HL-60 (cell line): ENCODE results near the gene PDK2.

Experiments
- DNase-seq, 2 experiments: peaks; one replicate each; pipeline ENCODE4 v3.0.0-alpha.2; 2010 to 2020; ENCODE audit warnings: low read depth in 1 of 2, low spot score in 1 of 2
- H3K27ac ChIP-seq: fragments of 250-450 bp; sonication (Bioruptor Pico); replicated peaks from 2 replicates; pipeline ENCODE4 v1.5.1; 2020; ENCODE audit warnings: mild to moderate bottlenecking, moderate library complexity
- H3K27me3 ChIP-seq: fragments of 250-450 bp; sonication (Bioruptor Pico); 2 replicates; pipeline ENCODE4 v1.5.1; 2021; ENCODE audit warnings: mild to moderate bottlenecking, moderate library complexity; ENCODE audit not compliant: insufficient read depth, poor library complexity, severe bottlenecking
- H3K4me3 ChIP-seq: replicated peaks from 2 replicates; pipeline ENCODE4 v1.5.1; 2011; ENCODE audit warnings: mild to moderate bottlenecking, control low read depth, low read length; ENCODE audit not compliant: insufficient read depth
- GABPA ChIP-seq: IDR thresholded peaks from 2 replicates; pipeline ENCODE4 v1.6.1; 2012; ENCODE audit warnings: low read depth
- POLR2AphosphoS5 ChIP-seq: IDR thresholded peaks from 2 replicates; pipeline ENCODE4 v1.6.1; 2012; ENCODE audit warnings: low read depth
- SPI1 ChIP-seq: IDR thresholded peaks from 2 replicates; pipeline ENCODE4 v1.6.1; 2012; ENCODE audit warnings: low read depth, mild to moderate bottlenecking, borderline replicate concordance
- TF ChIP-seq, protein P1 (sequence below): IDR thresholded peaks from one replicate; pipeline ENCODE4 v1.5.1; 2011; ENCODE audit warnings: low read length, control low read depth, inconsistent platforms; ENCODE audit not compliant: insufficient read depth
- TF ChIP-seq, protein P2 (sequence below): IDR thresholded peaks from 2 replicates; pipeline ENCODE4 v1.6.1; 2012; ENCODE audit warnings: low read depth; ENCODE audit not compliant: insufficient replicate concordance

PDK2 gene

DNA sequence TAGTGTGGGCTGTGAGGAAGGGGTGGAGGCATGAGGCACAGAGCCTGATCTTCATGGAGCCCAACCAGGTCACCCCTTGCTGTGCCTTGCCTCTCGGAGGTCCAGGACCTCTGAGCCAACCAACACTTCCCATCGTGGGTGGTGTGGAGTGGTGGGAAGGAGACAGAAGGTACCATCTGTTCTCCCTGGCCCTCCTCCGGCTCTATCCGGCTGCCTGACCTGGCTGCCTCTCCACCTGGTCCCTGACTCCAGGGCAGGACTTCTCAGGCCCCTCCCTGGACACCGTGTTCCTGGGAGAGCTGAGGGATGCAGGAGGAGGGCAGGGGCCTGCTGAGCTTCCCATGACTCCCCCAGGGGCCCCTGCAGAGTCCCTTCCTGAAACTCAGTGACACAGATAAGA is 3.9 kb downstream of the PDK2 start:
- TF ChIP-seq, protein P1, sequence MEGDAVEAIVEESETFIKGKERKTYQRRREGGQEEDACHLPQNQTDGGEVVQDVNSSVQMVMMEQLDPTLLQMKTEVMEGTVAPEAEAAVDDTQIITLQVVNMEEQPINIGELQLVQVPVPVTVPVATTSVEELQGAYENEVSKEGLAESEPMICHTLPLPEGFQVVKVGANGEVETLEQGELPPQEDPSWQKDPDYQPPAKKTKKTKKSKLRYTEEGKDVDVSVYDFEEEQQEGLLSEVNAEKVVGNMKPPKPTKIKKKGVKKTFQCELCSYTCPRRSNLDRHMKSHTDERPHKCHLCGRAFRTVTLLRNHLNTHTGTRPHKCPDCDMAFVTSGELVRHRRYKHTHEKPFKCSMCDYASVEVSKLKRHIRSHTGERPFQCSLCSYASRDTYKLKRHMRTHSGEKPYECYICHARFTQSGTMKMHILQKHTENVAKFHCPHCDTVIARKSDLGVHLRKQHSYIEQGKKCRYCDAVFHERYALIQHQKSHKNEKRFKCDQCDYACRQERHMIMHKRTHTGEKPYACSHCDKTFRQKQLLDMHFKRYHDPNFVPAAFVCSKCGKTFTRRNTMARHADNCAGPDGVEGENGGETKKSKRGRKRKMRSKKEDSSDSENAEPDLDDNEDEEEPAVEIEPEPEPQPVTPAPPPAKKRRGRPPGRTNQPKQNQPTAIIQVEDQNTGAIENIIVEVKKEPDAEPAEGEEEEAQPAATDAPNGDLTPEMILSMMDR = no peak
- TF ChIP-seq GABPA (no peak), SPI1 (no peak), POLR2AphosphoS5 (no peak)
- TF ChIP-seq, protein P2, sequence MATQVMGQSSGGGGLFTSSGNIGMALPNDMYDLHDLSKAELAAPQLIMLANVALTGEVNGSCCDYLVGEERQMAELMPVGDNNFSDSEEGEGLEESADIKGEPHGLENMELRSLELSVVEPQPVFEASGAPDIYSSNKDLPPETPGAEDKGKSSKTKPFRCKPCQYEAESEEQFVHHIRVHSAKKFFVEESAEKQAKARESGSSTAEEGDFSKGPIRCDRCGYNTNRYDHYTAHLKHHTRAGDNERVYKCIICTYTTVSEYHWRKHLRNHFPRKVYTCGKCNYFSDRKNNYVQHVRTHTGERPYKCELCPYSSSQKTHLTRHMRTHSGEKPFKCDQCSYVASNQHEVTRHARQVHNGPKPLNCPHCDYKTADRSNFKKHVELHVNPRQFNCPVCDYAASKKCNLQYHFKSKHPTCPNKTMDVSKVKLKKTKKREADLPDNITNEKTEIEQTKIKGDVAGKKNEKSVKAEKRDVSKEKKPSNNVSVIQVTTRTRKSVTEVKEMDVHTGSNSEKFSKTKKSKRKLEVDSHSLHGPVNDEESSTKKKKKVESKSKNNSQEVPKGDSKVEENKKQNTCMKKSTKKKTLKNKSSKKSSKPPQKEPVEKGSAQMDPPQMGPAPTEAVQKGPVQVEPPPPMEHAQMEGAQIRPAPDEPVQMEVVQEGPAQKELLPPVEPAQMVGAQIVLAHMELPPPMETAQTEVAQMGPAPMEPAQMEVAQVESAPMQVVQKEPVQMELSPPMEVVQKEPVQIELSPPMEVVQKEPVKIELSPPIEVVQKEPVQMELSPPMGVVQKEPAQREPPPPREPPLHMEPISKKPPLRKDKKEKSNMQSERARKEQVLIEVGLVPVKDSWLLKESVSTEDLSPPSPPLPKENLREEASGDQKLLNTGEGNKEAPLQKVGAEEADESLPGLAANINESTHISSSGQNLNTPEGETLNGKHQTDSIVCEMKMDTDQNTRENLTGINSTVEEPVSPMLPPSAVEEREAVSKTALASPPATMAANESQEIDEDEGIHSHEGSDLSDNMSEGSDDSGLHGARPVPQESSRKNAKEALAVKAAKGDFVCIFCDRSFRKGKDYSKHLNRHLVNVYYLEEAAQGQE = no peak
- Histone ChIP-seq H3K27me3 (peaks cover 23% of the 10 kb centered on the region), H3K27ac (no peak overlapping the region), H3K4me3 (no peak overlapping the region)
- DNase-seq = no peak

DNA sequence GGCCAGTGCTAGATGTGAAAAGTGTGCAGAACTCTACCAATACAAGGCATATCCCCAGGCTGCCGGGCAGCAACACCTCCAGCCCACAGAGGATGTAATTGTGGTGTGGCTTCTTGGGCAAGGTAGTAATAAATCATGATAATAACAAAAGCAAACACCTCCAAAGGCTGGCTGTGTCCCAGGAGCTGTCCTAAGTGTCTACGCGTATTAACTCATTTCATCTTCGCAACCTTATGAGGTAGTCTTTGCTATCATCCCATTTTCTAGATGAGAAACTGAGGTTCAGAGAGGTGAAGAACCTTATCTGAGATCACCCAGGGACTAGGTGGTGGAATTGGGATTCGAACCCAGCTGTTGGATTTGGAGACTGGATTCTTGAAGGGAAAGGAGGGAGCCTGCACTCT is 5.3 kb downstream of the PDK2 start:
- Histone ChIP-seq H3K27ac (no peak overlapping the region), H3K4me3 (no peak overlapping the region), H3K27me3 (peaks cover 11% of the 10 kb centered on the region)
- DNase-seq = no peak
- TF ChIP-seq POLR2AphosphoS5 = no peak
- TF ChIP-seq, protein P2 = no peak
- TF ChIP-seq, protein P1 = no peak
- TF ChIP-seq GABPA = no peak
- no peak for TF ChIP-seq SPI1

DNA sequence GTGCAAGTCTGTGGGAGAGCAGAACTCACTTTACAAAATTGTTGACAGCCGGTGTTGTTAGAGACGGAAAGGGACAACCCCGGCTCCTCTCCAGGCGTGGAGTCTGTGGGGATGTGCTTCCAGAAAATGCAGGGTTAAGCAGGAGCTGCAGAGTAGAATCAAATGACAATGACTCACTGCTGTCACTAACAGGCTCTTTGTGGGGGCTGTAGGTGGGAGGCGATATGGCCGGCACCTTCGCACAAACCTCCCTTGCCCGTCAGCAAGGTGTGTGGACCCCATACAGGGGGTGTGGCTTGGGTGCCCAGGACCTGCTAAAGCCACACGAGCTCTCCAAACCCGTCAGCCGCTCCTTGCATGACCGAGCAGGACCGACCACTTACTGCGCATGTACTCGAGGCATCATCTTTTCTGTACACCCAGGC is 5.8 kb downstream of the PDK2 start:
- Histone ChIP-seq H3K27ac (no peak overlapping the region), H3K27me3 (peaks cover 7% of the 10 kb centered on the region), H3K4me3 (no peak overlapping the region)
- no peak for DNase-seq
- TF ChIP-seq, protein P2 = no peak
- TF ChIP-seq, protein P1 = no peak
- TF ChIP-seq POLR2AphosphoS5 (no peak), SPI1 (no peak), GABPA (no peak)
